Pancreas (tissue), 10 donors: ENCODE results near the gene MSI2. TPM values are rescaled to one million over a fixed set of nuclear protein-coding genes. Genes with fewer than 3 reads are reported as not detected.

ENCODE experiments used
- ATAC-seq, 4 donors: fragments of 200-7000 bp; cut with Tn5 transposase; one replicate each; pipeline versions ENCODE4 v1.8.0 to v1.9.1; 2020; ENCODE audit warnings: mild to moderate bottlenecking in 4 of 4, moderate library complexity in 4 of 4
- DNase-seq, 6 donors: peaks; one replicate each; pipeline ENCODE4 v3.0.0-alpha.2; 2020
- FAIRE-seq: peaks from 2 replicates; lab custom pipeline; 2012; peaks lifted over from hg19 to GRCh38; lab: Jason Lieb, UNC
- H3K27ac ChIP-seq, 4 donors: fragments of 200-600 bp; sonication (generic); 1 replicate in 3 of 4; 2 replicates in 1 of 4; pipeline versions ENCODE4 v1.5.0 to v1.8.0; 2020
- H3K27me3 ChIP-seq, 4 donors: fragments of 200-600 bp; one replicate each; pipeline ENCODE4 v1.8.0; 2021
- H3K36me3 ChIP-seq, 3 donors: fragments of 200-600 bp; sonication (generic) in 1 of 3; one replicate each; pipeline versions ENCODE4 v1.5.0 to v1.8.0; 2020 to 2021
- H3K4me1 ChIP-seq, 3 donors: fragments of 200-600 bp; one replicate each; pipeline ENCODE4 v1.8.0; 2021
- H3K4me3 ChIP-seq, 4 donors: fragments of 200-600 bp; sonication (generic) in 2 of 4; one replicate each; pipeline versions ENCODE4 v1.5.0 to v1.8.0; 2020 to 2021
- H3K9me3 ChIP-seq, 4 donors: fragments of 200-600 bp; one replicate each; pipeline ENCODE4 v1.8.0; 2021
- WGBS, 2 donors: extraction: QIAGEN DNeasy Blood & Tissue Kit; methylation state at CpG; one replicate each; pipeline ENCODE4 v1.1.7; 2013; 5-methylcytosine and 5-hydroxymethylcytosine counted together
- intact Hi-C, 3 donors: fragments of 100-400 bp; cut with DNase I; formaldehyde crosslinking; loops; one replicate each; pipeline versions ENCODE4 v1.11.1 to v1.14.2; 2022
- polyA plus RNA-seq, 2 donors: library from polyadenylated mRNA; stranded (reverse); fragments of 200-250 nt; gene quantifications; one replicate each; pipeline ENCODE4 v1.2.3, GENCODE V29; 2013
- total RNA-seq, 6 donors: library from RNA; stranded (reverse); fragmentation: NEBNext Ultra II Directional in 4 of 6; extraction: Animal tissue kit (Norgen Biotek cat#: 25700) in 4 of 6; gene quantifications; one replicate each; pipeline versions ENCODE4 v1.2.1 to v1.2.4, GENCODE V29; 2021 to 2023
- TF ChIP-seq, protein P1 (sequence below), 4 donors: fragments of 200-600 bp; sonication (generic) in 3 of 4; IDR thresholded peaks; one replicate each; pipeline versions ENCODE4 v1.5.0 to v1.8.0; 2021; ENCODE audit warnings: antibody characterized with exemption in 4 of 4
- donor health status: healthy with polysubstance abuse.
- donor health status: DM: no; HTN: no; CAD: no; lungs with moderate emphysema.
- donor health status: DM: no; HTN: no; CAD: no.
- donor health status: control.
- donor health status: control.
- donor health status: Bipolar disorder and iron deficiency.
- donor health status: DM: yes; HTN: yes; CAD: no.
- donor health status: DM: no; HTN: no; CAD: no.
- donor health status: DM: no; HTN: no; CAD: no.
- donor health status: DM: yes; HTN: yes; CAD: no.

MSI2 gene
- total and polyA plus RNA-seq, 8 donors, result 10.4 to 48.9 (median 30.1) TPM

DNA sequence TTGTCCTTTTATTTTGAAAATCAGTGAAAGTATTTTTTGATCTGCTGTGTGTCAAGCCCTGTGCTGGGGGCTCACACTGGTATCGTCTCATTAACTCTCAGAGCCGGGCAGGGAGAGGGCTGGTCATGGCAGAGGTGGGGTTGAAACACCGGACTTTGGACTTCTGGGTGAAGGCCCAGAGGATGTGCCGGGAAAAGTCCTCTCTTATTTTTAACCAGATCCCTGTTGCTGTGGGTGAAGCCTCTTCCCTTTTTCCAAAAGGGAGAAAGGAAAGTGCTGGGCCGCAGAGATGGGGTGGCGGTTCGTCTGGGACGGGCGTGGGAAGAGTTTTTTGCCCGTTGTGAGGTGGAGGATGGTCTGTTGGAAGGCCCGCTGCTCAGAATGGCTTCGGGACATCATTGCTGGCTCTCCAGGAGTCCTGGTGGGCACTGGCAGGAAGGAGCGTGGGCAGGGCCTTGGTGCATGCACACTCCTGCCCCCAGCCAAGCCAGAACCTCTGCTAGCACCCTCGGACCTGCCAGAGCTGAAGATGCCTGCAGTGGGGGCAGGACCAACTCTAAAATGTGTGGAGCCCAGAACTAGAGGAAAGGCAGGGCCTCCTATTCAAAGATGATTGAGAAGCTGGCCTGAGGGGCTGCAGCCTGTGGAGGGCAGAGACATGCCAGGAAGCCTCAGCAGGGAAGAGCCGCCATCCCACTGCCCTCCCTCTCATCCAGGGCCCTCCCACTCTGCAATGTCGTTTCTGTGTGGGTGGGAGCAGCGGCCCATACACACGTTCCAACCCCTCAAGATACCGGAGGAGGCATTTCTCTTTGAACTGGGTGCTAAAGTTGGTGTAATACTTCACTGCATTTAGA is 275.6 kb downstream of the MSI2 start:
- peak in 3 of 4 donors; percentile 48 to 56 (median 51) for ATAC-seq
- H3K9me3 ChIP-seq, result no peaks in the 10 kb centered on the region
- TF ChIP-seq, protein P1, sequence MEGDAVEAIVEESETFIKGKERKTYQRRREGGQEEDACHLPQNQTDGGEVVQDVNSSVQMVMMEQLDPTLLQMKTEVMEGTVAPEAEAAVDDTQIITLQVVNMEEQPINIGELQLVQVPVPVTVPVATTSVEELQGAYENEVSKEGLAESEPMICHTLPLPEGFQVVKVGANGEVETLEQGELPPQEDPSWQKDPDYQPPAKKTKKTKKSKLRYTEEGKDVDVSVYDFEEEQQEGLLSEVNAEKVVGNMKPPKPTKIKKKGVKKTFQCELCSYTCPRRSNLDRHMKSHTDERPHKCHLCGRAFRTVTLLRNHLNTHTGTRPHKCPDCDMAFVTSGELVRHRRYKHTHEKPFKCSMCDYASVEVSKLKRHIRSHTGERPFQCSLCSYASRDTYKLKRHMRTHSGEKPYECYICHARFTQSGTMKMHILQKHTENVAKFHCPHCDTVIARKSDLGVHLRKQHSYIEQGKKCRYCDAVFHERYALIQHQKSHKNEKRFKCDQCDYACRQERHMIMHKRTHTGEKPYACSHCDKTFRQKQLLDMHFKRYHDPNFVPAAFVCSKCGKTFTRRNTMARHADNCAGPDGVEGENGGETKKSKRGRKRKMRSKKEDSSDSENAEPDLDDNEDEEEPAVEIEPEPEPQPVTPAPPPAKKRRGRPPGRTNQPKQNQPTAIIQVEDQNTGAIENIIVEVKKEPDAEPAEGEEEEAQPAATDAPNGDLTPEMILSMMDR (IDR thresholded peaks at IDR 0.05), result no peak
- WGBS, 2 donors, result 76 to 81% methylated on average over 18 to 19 of the region's 19 CpGs
- H3K27me3 ChIP-seq, result no peaks in the 10 kb centered on the region
- no peak overlapping the region for H3K4me3 ChIP-seq
- H3K36me3 ChIP-seq, result no peaks in the 10 kb centered on the region
- no peaks in the 10 kb centered on the region for H3K4me1 ChIP-seq
- FAIRE-seq, result no peak
- no peak for DNase-seq
- H3K27ac ChIP-seq, result peak overlapping the region in 1 of 4 donors; percentile 2
- intact Hi-C loops, result no loop called here

DNA sequence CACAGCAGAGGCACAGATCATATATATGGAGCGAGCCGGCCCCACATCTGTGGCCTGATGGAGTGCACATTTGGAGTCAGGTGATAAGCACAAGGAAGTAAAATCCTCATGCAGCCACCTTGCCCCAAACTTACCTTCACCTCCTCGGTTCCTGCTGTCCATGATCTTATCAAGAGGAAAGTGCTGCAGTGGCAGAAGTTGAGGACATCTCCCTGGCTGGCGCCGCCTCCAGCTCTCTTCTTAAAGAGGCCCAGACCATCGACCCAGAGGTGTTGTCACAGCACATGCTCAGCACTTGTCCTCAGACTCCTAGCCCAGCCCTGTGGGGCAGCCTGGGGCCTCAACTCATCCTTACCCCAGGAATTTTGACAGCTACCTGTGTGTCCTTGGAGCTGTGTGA is 276.2 kb downstream of the MSI2 start:
- intact Hi-C loops, result no loop called here
- TF ChIP-seq, protein P1 (IDR thresholded peaks at IDR 0.05), result no peak
- Histone ChIP-seq H3K4me3 (no peak overlapping the region), H3K36me3 (no peaks in the 10 kb centered on the region), H3K27me3 (no peaks in the 10 kb centered on the region), H3K27ac (no peak overlapping the region), H3K9me3 (no peaks in the 10 kb centered on the region), H3K4me1 (no peaks in the 10 kb centered on the region)
- FAIRE-seq (no peak), DNase-seq (no peak), ATAC-seq (no peak)
- WGBS, 2 donors, result 83% methylated on average over 6 of the region's 6 CpGs

DNA sequence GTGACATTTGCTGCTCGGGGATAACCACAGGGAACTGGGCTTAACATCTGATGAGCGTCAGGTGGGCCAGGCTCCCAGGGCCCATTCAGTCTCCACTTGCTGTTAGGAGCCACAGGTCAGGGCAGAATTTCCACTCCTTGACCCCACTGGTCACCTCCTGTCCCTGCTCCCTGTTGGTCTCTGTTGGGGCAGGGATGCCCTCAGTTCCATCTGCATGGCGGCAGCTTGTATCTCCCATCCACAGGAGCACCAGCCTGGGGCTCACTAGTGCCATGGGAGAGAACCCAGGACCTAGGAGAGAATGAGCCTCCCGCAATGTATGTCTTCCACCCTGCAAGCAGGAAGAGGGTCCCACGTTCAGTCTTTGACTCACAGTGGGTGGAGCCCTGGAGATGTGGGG is 276.6 kb downstream of the MSI2 start:
- ATAC-seq, result no peak
- TF ChIP-seq, protein P1 (IDR thresholded peaks at IDR 0.05), result no peak

DNA sequence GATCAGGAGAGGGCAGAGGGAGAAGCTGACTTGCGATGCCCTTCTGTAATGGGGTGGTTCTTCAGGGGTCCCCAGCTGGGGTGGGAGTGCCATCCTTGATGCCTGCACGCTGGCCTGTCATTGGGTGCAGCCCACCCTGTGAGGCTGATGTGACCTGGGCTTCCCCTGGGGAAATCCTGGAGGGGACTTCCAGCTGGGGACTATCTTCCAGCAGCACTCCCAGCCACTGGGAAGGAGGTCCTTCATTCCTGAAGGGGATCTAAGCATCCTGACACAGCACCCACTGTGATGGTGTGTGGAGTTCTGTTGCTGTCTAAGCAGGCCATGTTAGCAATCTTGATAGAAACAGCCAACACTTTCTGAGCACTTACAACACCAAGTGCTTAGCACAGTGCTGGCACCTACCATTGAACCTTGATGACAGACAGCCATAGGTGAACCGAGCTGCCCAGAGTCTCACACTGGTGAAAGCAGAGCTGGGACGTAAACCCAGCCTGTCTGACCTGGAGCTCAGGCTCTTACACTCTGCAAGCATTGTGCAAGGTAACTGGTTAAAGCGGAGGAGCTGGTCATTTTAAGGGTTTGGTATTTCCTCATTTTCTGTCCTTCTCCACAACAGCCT is 277.5 kb downstream of the MSI2 start:
- no peak for FAIRE-seq

More for the DNA sequence above, 276.6 kb downstream of the MSI2 start:
- no peak overlapping the region for H3K27ac ChIP-seq
- DNase-seq (no peak), FAIRE-seq (no peak)
- H3K36me3 ChIP-seq, result no peaks in the 10 kb centered on the region
- WGBS, 2 donors, result 76 to 88% methylated on average over 5 of the region's 5 CpGs
- H3K4me1 ChIP-seq, result peaks cover 0 to under 1% (median 0%) of the 10 kb centered on the region in 3 donors
- intact Hi-C loops, result no loop called here
- H3K9me3 ChIP-seq, result no peaks in the 10 kb centered on the region
- no peaks in the 10 kb centered on the region for H3K27me3 ChIP-seq
- no peak overlapping the region for H3K4me3 ChIP-seq

More for the DNA sequence above, 277.5 kb downstream of the MSI2 start:
- Histone ChIP-seq H3K4me1 (peaks cover 4 to 8% (median 8%) of the 10 kb centered on the region in 3 donors), H3K4me3 (no peak overlapping the region), H3K27ac (no peak overlapping the region), H3K9me3 (no peaks in the 10 kb centered on the region), H3K36me3 (no peaks in the 10 kb centered on the region), H3K27me3 (no peaks in the 10 kb centered on the region)
- DNase-seq (no peak), ATAC-seq (no peak)
- TF ChIP-seq, protein P1 (IDR thresholded peaks at IDR 0.05), result no peak
- intact Hi-C loops, result no loop called here
- WGBS, 2 donors, result 96 to 97% methylated on average over 5 of the region's 5 CpGs
